Measurements from ENCODE around the gene SMC1B.

DNA sequence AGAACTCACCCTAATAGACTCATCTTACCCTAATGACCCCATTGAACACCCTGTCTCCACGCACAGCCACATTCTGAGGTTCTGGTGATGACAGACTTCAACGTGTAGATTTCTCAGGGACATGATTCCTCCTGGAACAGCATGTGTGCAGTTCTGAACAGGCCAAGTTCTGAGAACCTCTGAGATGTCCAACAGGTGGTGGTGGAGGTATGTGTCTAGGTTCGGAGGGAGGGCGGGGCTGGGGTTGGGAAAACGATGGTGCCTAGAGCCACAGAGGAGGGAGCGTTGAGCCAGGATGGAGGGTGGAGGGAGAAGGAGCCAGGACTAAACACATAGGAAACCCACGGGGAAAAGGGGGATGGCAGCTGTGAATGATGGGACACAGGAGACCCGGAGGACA lies 45.8 kb upstream of the SMC1B start:
- TF ChIP-seq POLR2A (IDR thresholded peaks at IDR 0.05; ENCODE audit: low read depth, low read length), result no peak
- TF ChIP-seq POLR2AphosphoS5 (IDR thresholded peaks at IDR 0.05; ENCODE audit: low read depth, low read length), result no peak
- no peak for TF ChIP-seq TAF1 (IDR thresholded peaks at IDR 0.05; ENCODE audit: borderline replicate concordance, low read depth, low read length)

All from GM12892 (cell line).